GM23248 (cell line): ENCODE results near the gene LAMB3. TPM values are rescaled to one million over a fixed set of nuclear protein-coding genes. Genes with fewer than 3 reads are reported as not detected.
A peak's percentile ranks its signal among the peaks of the same experiment; 100 is the strongest.

Source experiments
- DNase-seq: peaks from one replicate; pipeline ENCODE4 v3.0.0-alpha.2; 2015
- H2AFZ ChIP-seq: fragments of 200-600 bp; sonication (generic); 2 replicates; pipeline ENCODE4 v1.6.1; 2016; ENCODE audit warnings: antibody characterized with exemption
- H3F3A ChIP-seq: fragments of 200-600 bp; sonication (generic); 2 replicates; pipeline ENCODE4 v1.6.1; 2016; ENCODE audit warnings: mild to moderate bottlenecking, antibody characterized with exemption, mixed run types; ENCODE audit not compliant: insufficient read depth
- H3K27ac ChIP-seq: fragments of 200-600 bp; sonication (generic); 2 replicates; pipeline ENCODE4 v1.5.1; 2016; ENCODE audit warnings: mild to moderate bottlenecking
- H3K27me3 ChIP-seq: fragments of 200-600 bp; sonication (generic); replicated peaks from 2 replicates; pipeline ENCODE4 v1.6.1; 2016; ENCODE audit warnings: mild to moderate bottlenecking; ENCODE audit not compliant: insufficient read depth
- H3K36me3 ChIP-seq: fragments of 200-600 bp; sonication (generic); 2 replicates; pipeline ENCODE4 v1.6.1; 2016; ENCODE audit warnings: low read depth, mild to moderate bottlenecking
- H3K4me1 ChIP-seq: fragments of 200-600 bp; sonication (generic); 2 replicates; pipeline ENCODE4 v1.6.1; 2016; ENCODE audit warnings: mild to moderate bottlenecking; ENCODE audit not compliant: insufficient read depth
- H3K4me2 ChIP-seq: fragments of 200-600 bp; sonication (generic); one replicate; pipeline ENCODE4 v1.6.1; 2016; ENCODE audit warnings: mild to moderate bottlenecking; ENCODE audit not compliant: unreplicated experiment
- H3K4me3 ChIP-seq: fragments of 200-600 bp; sonication (generic); 2 replicates; pipeline ENCODE4 v1.5.1; 2016; ENCODE audit warnings: mild to moderate bottlenecking
- H3K79me2 ChIP-seq: fragments of 200-600 bp; sonication (generic); 2 replicates; pipeline ENCODE4 v1.6.1; 2016; ENCODE audit warnings: mild to moderate bottlenecking; ENCODE audit not compliant: insufficient read depth
- H3K9ac ChIP-seq: fragments of 200-600 bp; sonication (generic); 2 replicates; pipeline ENCODE4 v1.6.1; 2016; ENCODE audit warnings: mild to moderate bottlenecking
- H3K9me2 ChIP-seq: fragments of 200-600 bp; sonication (generic); 2 replicates; pipeline ENCODE4 v1.6.1; 2016; ENCODE audit warnings: mixed run types, mild to moderate bottlenecking, moderate library complexity; ENCODE audit not compliant: insufficient read depth
- H3K9me3 ChIP-seq: fragments of 200-600 bp; sonication (generic); one replicate; pipeline ENCODE4 v1.6.1; 2017; ENCODE audit warnings: low read depth
- H4K20me1 ChIP-seq: fragments of 200-600 bp; sonication (generic); 2 replicates; pipeline ENCODE4 v1.6.0; 2016; ENCODE audit not compliant: insufficient read depth
- EZH2 ChIP-seq: fragments of 200-600 bp; sonication (generic); IDR thresholded peaks from 2 replicates; pipeline ENCODE4 v1.6.1; 2018; ENCODE audit warnings: antibody characterized with exemption, mild to moderate bottlenecking; ENCODE audit not compliant: insufficient read depth, poor library complexity, severe bottlenecking
- EZH2phosphoT487 ChIP-seq: fragments of 200-600 bp; sonication (generic); IDR thresholded peaks from 2 replicates; pipeline ENCODE4 v1.6.1; 2018; ENCODE audit warnings: antibody characterized with exemption, moderate library complexity, mild to moderate bottlenecking, low read depth; ENCODE audit not compliant: insufficient read depth
- WGBS, 2 experiments: methylation state at CpG; one replicate each; pipeline ENCODE4 v1.1.6; 2015 to 2017; ENCODE audit warnings: low lambda C conversion rate in 2 of 2, low coverage in 1 of 2; ENCODE audit errors: missing lambda C conversion rate in 2 of 2; 5-methylcytosine and 5-hydroxymethylcytosine counted together
- in situ Hi-C: fragments of 300-500 bp; cut with MboI; formaldehyde crosslinking; loops from 2 replicates; pipeline ENCODE4 v1.15.0; 2020
- polyA plus RNA-seq: library from polyadenylated mRNA; unstranded; fragments of >200 nt; fragmentation: Nextera tagmentation; extraction: Ambion mirVana; gene quantifications from 2 replicates; pipeline ENCODE4 v1.2.1, GENCODE V29; 2016
- total RNA-seq: library from RNA; depleted of rRNA; stranded (reverse); fragments of >200 nt; shearing (Covaris generic); gene quantifications from 2 replicates; pipeline ENCODE4 v1.2.3, GENCODE V29; 2014

LAMB3 gene
- total and polyA plus RNA-seq, 2 experiments from 2014 or later = 3.0 to 6.8 TPM

DNA sequence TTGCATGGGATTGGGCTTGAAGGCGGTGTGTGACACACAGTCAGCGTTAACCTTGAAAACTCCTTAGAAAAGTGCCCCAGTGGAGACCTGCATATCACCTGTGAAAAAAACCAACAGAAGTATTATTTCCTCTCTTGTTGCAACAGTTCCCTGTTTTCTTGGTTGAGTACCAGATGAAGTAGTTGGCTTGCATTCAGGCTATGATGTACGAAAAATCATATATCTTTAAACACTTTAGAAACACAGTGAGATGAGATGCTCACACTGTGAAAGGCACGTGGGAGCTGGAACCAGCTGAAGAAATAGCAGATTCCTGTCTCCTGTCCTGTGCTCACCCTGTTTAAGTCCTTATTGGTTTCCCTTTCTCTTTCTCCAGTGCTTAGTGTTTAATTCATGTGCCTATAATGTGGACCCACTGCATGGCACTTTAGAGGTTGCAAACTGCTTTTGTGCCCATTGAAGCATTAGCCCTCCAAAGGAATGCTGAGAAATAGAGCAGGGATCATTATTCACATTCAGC is 65.9 kb downstream of the LAMB3 start:
- no peaks in the 10 kb centered on the region for H4K20me1 ChIP-seq
- in situ Hi-C loops = loop anchor here (25.0 kb wide), 1 partner anchor 401 kb away; no protein-coding TSS in a partner anchor
- no peak overlapping the region for H2AFZ ChIP-seq
- peaks cover 29% of the 10 kb centered on the region for H3K27me3 ChIP-seq
- no peaks in the 10 kb centered on the region for H3K9me3 ChIP-seq
- no peak overlapping the region for H3K9ac ChIP-seq
- H3F3A ChIP-seq = no peaks in the 10 kb centered on the region
- H3K4me2 ChIP-seq = no peak overlapping the region
- no peaks in the 10 kb centered on the region for H3K79me2 ChIP-seq
- no peaks in the 10 kb centered on the region for H3K36me3 ChIP-seq
- H3K9me2 ChIP-seq = no peaks in the 10 kb centered on the region
- no peak for TF ChIP-seq EZH2phosphoT487
- TF ChIP-seq EZH2 = no peak
- 68 to 69% methylated on average over 4 of the region's 4 CpGs for WGBS, 2 experiments
- no peak for DNase-seq
- H3K4me1 ChIP-seq = peaks cover 8% of the 10 kb centered on the region; the same call in 1 of the 2 replicates
- H3K4me3 ChIP-seq = no peak overlapping the region
- no peak overlapping the region for H3K27ac ChIP-seq

DNA sequence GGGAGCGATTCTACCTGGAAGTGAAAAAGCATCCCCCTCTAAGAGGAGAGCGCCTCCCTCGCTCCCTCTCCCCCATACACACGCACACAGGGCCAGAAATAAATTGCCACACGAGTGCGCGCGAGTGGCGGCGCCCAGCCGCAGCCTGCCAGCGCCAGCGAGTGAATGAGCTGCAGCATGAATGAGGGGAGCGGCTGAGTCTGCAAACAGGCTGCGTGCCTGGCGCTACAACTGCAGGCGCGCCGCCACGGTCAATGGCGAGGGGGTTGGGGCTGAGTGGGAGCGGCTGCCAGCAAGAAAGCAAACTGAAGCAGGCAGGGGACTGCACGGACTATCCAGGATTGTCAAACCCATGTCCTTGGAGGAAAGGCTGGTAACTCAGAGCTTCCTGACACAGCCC is 66.6 kb downstream of the LAMB3 start:
- peak overlapping the region; percentile 62 for H3K4me2 ChIP-seq
- H3F3A ChIP-seq = no peaks in the 10 kb centered on the region
- no peak overlapping the region for H3K27ac ChIP-seq
- no peaks in the 10 kb centered on the region for H4K20me1 ChIP-seq
- WGBS, 2 experiments = 2 to 4% methylated on average over 23 of the region's 23 CpGs
- no peak overlapping the region for H3K9ac ChIP-seq
- no peaks in the 10 kb centered on the region for H3K36me3 ChIP-seq
- no peak overlapping the region for H2AFZ ChIP-seq
- H3K27me3 ChIP-seq = peaks cover 29% of the 10 kb centered on the region
- peaks cover 8% of the 10 kb centered on the region; the same call in 1 of the 2 replicates for H3K4me1 ChIP-seq
- H3K9me3 ChIP-seq = no peaks in the 10 kb centered on the region
- TF ChIP-seq EZH2 (no peak), EZH2phosphoT487 (no peak)
- H3K9me2 ChIP-seq = no peaks in the 10 kb centered on the region
- peak; percentile 83 for DNase-seq
- peak overlapping the region; percentile 53 for H3K4me3 ChIP-seq
- no peaks in the 10 kb centered on the region for H3K79me2 ChIP-seq
- in situ Hi-C loops = loop anchor here (25.0 kb wide), 1 partner anchor 402 kb away; no protein-coding TSS in a partner anchor

DNA sequence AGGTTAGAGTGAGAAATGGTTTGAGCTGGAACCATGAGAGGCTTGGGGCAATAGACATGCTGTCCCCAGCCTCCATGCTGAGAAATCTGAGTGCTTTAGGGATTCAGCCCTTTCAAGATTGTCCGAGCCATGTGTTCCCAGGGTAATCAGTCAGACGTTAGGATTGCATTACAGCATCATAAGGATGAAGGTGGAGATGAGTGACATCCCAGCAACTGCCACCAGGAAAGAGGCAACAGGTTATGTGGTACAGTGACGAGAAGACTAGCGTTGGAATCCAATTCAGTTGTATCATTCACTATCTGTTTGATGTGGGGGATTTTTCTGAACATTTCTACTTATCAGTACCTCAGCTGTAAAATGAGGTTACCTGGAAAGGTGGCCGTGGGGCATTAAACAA is 67.0 kb downstream of the LAMB3 start:
- 37 to 38% methylated on average over 5 of the region's 5 CpGs for whole genome bisulfite sequencing, 2 experiments
- Histone ChIP-seq H3K27ac (no peak overlapping the region), H3K9me3 (no peaks in the 10 kb centered on the region), H2AFZ (no peak overlapping the region), H3K79me2 (no peaks in the 10 kb centered on the region), H3F3A (no peaks in the 10 kb centered on the region; the same call in 1 of the 2 replicates), H3K4me3 (peak overlapping the region; percentile 53), H3K36me3 (no peaks in the 10 kb centered on the region), H3K9me2 (no peaks in the 10 kb centered on the region), H3K4me1 (peaks cover 8% of the 10 kb centered on the region; the same call in 1 of the 2 replicates), H3K9ac (no peak overlapping the region), H3K27me3 (peaks cover 29% of the 10 kb centered on the region), H3K4me2 (peak overlapping the region; percentile 62), H4K20me1 (no peaks in the 10 kb centered on the region)
- in situ Hi-C loops = loop anchor here (25.0 kb wide), 1 partner anchor 402 kb away; no protein-coding TSS in a partner anchor
- no peak for TF ChIP-seq EZH2
- TF ChIP-seq EZH2phosphoT487 = no peak
- DNase-seq = no peak

DNA sequence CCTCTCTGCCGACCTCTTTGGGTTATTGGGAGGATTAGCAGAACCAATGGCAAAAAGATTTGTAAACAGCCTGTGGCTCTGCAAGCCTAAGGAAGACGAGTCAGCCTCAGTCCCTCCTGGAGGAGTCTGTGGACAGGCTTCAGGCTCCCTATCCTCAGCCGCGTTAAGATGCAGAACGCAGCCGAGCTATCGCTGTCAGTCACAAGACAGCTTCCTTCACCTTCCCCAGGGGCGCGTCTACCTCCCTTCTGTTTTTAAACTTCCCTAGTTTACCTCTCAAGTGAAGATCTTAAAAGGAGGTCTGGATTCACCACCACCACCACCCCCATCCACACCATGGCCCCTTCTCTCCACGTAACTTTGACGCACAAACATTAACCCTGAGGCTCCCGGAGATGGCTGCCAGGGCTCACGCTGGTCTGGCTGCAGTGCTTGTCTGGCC is 68.0 kb downstream of the LAMB3 start:
- Histone ChIP-seq H3K9me2 (no peaks in the 10 kb centered on the region), H3F3A (no peaks in the 10 kb centered on the region; the same call in 1 of the 2 replicates), H3K79me2 (no peaks in the 10 kb centered on the region), H3K36me3 (no peaks in the 10 kb centered on the region), H4K20me1 (no peaks in the 10 kb centered on the region), H3K27me3 (peaks cover 29% of the 10 kb centered on the region), H3K4me2 (peak overlapping the region; percentile 56), H2AFZ (no peak overlapping the region), H3K4me3 (no peak overlapping the region; the same call in 1 of the 2 replicates), H3K27ac (no peak overlapping the region), H3K4me1 (peaks cover 8% of the 10 kb centered on the region; the same call in 1 of the 2 replicates), H3K9me3 (no peaks in the 10 kb centered on the region), H3K9ac (no peak overlapping the region)
- no peak for DNase-seq
- TF ChIP-seq EZH2phosphoT487 = no peak
- no peak for TF ChIP-seq EZH2
- 15 to 16% methylated on average over 13 of the region's 13 CpGs for WGBS, 2 experiments
- in situ Hi-C loops = loop anchor here (25.0 kb wide), 1 partner anchor 403 kb away; no protein-coding TSS in a partner anchor
